ENCODE results near the gene SMIM11. TPM values are rescaled to one million over a fixed set of nuclear protein-coding genes. Genes with fewer than 3 reads are reported as not detected.

Gene SMIM11
- total and polyA plus RNA-seq, 10 of the 15 experiments (the other 5 are each of a cell fraction or from before 2014, with no cell fraction given), result 4.8 to 43.1 (median 16.0) TPM

Other genes starting within 250 kb of the SMIM11 start
- not detected in 2 replicates for gene KCNE2, start 11.5 kb upstream of the SMIM11 start, total RNA-seq (2014; rRNA removed)
- gene KCNE2, start 11.5 kb upstream of the SMIM11 start, total RNA-seq (2014; rRNA removed; fragmentation: Illumina TruSeq; extraction: Trizol), result not detected in 2 replicates
- gene KCNE2, start 11.5 kb upstream of the SMIM11 start, total RNA-seq (2021), result not detected in 2 replicates
- gene KCNE2, start 11.5 kb upstream of the SMIM11 start, polyA plus RNA-seq (2011; rRNA removed), result not detected in 2 replicates
- gene KCNE2, start 11.5 kb upstream of the SMIM11 start, polyA plus RNA-seq (2014; fragmentation: Illumina TruSeq; extraction: Trizol), result not detected in 2 replicates
- not detected for gene KCNE2, start 11.5 kb upstream of the SMIM11 start, polyA plus RNA-seq (2014; fragmentation: Nextera tagmentation; extraction: Ambion mirVana)
- gene KCNE2, start 11.5 kb upstream of the SMIM11 start, polyA plus RNA-seq (2014; rRNA removed), result not detected in 2 replicates
- not detected for gene KCNE2, start 11.5 kb upstream of the SMIM11 start, polyA plus RNA-seq (2016; fragmentation: Nextera tagmentation; extraction: Ambion mirVana)
- not detected in 2 replicates for gene SMIM34, start 48.4 kb downstream of the SMIM11 start, total RNA-seq (2014; rRNA removed)
- not detected in 2 replicates for gene SMIM34, start 48.4 kb downstream of the SMIM11 start, total RNA-seq (2014; rRNA removed; fragmentation: Illumina TruSeq; extraction: Trizol)
- not detected in 2 replicates for gene SMIM34, start 48.4 kb downstream of the SMIM11 start, total RNA-seq (2021)
- gene SMIM34, start 48.4 kb downstream of the SMIM11 start, polyA plus RNA-seq (2011; rRNA removed), result not detected in 2 replicates
- not detected in 2 replicates for gene SMIM34, start 48.4 kb downstream of the SMIM11 start, polyA plus RNA-seq (2014; fragmentation: Illumina TruSeq; extraction: Trizol)
- gene SMIM34, start 48.4 kb downstream of the SMIM11 start, polyA plus RNA-seq (2014; fragmentation: Nextera tagmentation; extraction: Ambion mirVana), result not detected
- not detected in 2 replicates for gene SMIM34, start 48.4 kb downstream of the SMIM11 start, polyA plus RNA-seq (2014; rRNA removed)
- not detected for gene SMIM34, start 48.4 kb downstream of the SMIM11 start, polyA plus RNA-seq (2016; fragmentation: Nextera tagmentation; extraction: Ambion mirVana)
- 0.06 and 0.16 TPM in 2 replicates for gene KCNE1, start 136.7 kb downstream of the SMIM11 start, total RNA-seq (2014; rRNA removed)
- gene KCNE1, start 136.7 kb downstream of the SMIM11 start, total RNA-seq (2014; rRNA removed; fragmentation: Illumina TruSeq; extraction: Trizol), result 0.09 and 0.18 TPM in 2 replicates
- 0.18 TPM in 1 of 2 replicates, not detected in the other for gene KCNE1, start 136.7 kb downstream of the SMIM11 start, total RNA-seq (2021)
- not detected in 2 replicates for gene KCNE1, start 136.7 kb downstream of the SMIM11 start, polyA plus RNA-seq (2011; rRNA removed)
- gene KCNE1, start 136.7 kb downstream of the SMIM11 start, polyA plus RNA-seq (2014; fragmentation: Illumina TruSeq; extraction: Trizol), result 0.06 TPM in 1 of 2 replicates, not detected in the other
- gene KCNE1, start 136.7 kb downstream of the SMIM11 start, polyA plus RNA-seq (2014; fragmentation: Nextera tagmentation; extraction: Ambion mirVana), result not detected
- gene KCNE1, start 136.7 kb downstream of the SMIM11 start, polyA plus RNA-seq (2014; rRNA removed), result 0.17 and 0.19 TPM in 2 replicates
- not detected for gene KCNE1, start 136.7 kb downstream of the SMIM11 start, polyA plus RNA-seq (2016; fragmentation: Nextera tagmentation; extraction: Ambion mirVana)
- 10.1 and 10.5 TPM in 2 replicates for gene RCAN1, start 239.6 kb downstream of the SMIM11 start, total RNA-seq (2014; rRNA removed)
- gene RCAN1, start 239.6 kb downstream of the SMIM11 start, total RNA-seq (2014; rRNA removed; fragmentation: Illumina TruSeq; extraction: Trizol), result 11.0 and 11.4 TPM in 2 replicates
- gene RCAN1, start 239.6 kb downstream of the SMIM11 start, total RNA-seq (2021), result 11.1 and 12.9 TPM in 2 replicates
- 6.7 and 8.0 TPM in 2 replicates for gene RCAN1, start 239.6 kb downstream of the SMIM11 start, polyA plus RNA-seq (2011; rRNA removed)
- gene RCAN1, start 239.6 kb downstream of the SMIM11 start, polyA plus RNA-seq (2014; fragmentation: Illumina TruSeq; extraction: Trizol), result 12.2 and 13.5 TPM in 2 replicates
- 1 to 10 TPM; 5.1 to 8.8 TPM for gene RCAN1, start 239.6 kb downstream of the SMIM11 start, polyA plus RNA-seq (2014; fragmentation: Nextera tagmentation; extraction: Ambion mirVana)
- 10.1 and 11.2 TPM in 2 replicates for gene RCAN1, start 239.6 kb downstream of the SMIM11 start, polyA plus RNA-seq (2014; rRNA removed)
- 10 to 100 TPM in 1 of 2 experiments, 1 to 10 TPM in 1; 2.8 to 12.3 TPM for gene RCAN1, start 239.6 kb downstream of the SMIM11 start, polyA plus RNA-seq (2016; fragmentation: Nextera tagmentation; extraction: Ambion mirVana)